Neural cell (in vitro differentiated cells): Measurements from ENCODE around the gene EIF2AK2. TPM values are rescaled to one million over a fixed set of nuclear protein-coding genes. Genes with fewer than 3 reads are reported as not detected.

ENCODE experiments used
- H2AFZ ChIP-seq: fragments of 200-600, 300-800 bp; sonication (generic), shearing (Covaris generic); 2 replicates; pipeline ENCODE4 v1.6.0; 2014; ENCODE audit warnings: low read depth, mild to moderate bottlenecking, antibody characterized with exemption, low read length, moderate library complexity
- H3F3A ChIP-seq: fragments of 200-600 bp; shearing (Covaris generic); 2 replicates; pipeline ENCODE4 v1.6.1; 2016; ENCODE audit warnings: mild to moderate bottlenecking, moderate library complexity, mixed read lengths, antibody characterized with exemption, low read length; ENCODE audit not compliant: insufficient read depth, poor library complexity, severe bottlenecking
- H3K27ac ChIP-seq: fragments of 200-600, 300-800 bp; sonication (generic), shearing (Covaris generic); 2 replicates; pipeline ENCODE4 v1.5.1; 2014; ENCODE audit warnings: mild to moderate bottlenecking, low read length, moderate library complexity
- H3K27me3 ChIP-seq: fragments of 300-800, 200-600 bp; sonication (generic), shearing (Covaris generic); 2 replicates; pipeline ENCODE4 v1.6.0; 2014; ENCODE audit warnings: mild to moderate bottlenecking, low read depth, low read length, moderate library complexity; ENCODE audit not compliant: insufficient read depth
- H3K36me3 ChIP-seq: fragments of 300-800, 200-600 bp; sonication (generic), shearing (Covaris generic); 2 replicates; pipeline ENCODE4 v1.5.1; 2014; ENCODE audit warnings: mild to moderate bottlenecking, antibody characterized with exemption, low read length, moderate library complexity; ENCODE audit not compliant: insufficient read depth
- H3K4me2 ChIP-seq: fragments of 300-800, 200-600 bp; sonication (generic), shearing (Covaris generic); 2 replicates; pipeline ENCODE4 v1.6.0; 2014; ENCODE audit warnings: mild to moderate bottlenecking, low read length
- H3K4me3 ChIP-seq: fragments of 300-800, 200-600 bp; sonication (generic), shearing (Covaris generic); 2 replicates; pipeline ENCODE4 v1.5.1; 2014; ENCODE audit warnings: mild to moderate bottlenecking, low read length, moderate library complexity
- H3K79me2 ChIP-seq: fragments of 200-600 bp; shearing (Covaris generic); replicated peaks from 2 replicates; pipeline ENCODE4 v1.6.0; 2014; ENCODE audit warnings: mild to moderate bottlenecking, low read length, moderate library complexity; ENCODE audit not compliant: insufficient read depth
- H3K9ac ChIP-seq: fragments of 300-800, 200-600 bp; sonication (generic), shearing (Covaris generic); 2 replicates; pipeline ENCODE4 v1.6.1; 2016; ENCODE audit warnings: mild to moderate bottlenecking, low read length, mixed read lengths
- H3K9me2 ChIP-seq: fragments of 200-600 bp; shearing (Covaris generic); 2 replicates; pipeline ENCODE4 v1.6.1; 2016; ENCODE audit warnings: mild to moderate bottlenecking, low read length, mixed read lengths; ENCODE audit not compliant: insufficient read depth
- H3K9me3 ChIP-seq: fragments of 200-600, 300-800 bp; sonication (generic), shearing (Covaris generic); 2 replicates; pipeline ENCODE4 v1.6.1; 2016; ENCODE audit warnings: mild to moderate bottlenecking, mixed run types, low read length, moderate library complexity, mixed read lengths
- H4K20me1 ChIP-seq: fragments of 200-600 bp; shearing (Covaris generic); 2 replicates; pipeline ENCODE4 v1.6.1; 2016; ENCODE audit warnings: mild to moderate bottlenecking, mixed run types; ENCODE audit not compliant: insufficient read depth
- EP300 ChIP-seq: fragments of 450-650 bp; conservative IDR thresholded peaks from 2 replicates; pipeline ENCODE4 v1.6.1; 2014; ENCODE audit warnings: antibody characterized with exemption, mild to moderate bottlenecking, moderate library complexity; ENCODE audit not compliant: poor library complexity, severe bottlenecking
- EZH2 ChIP-seq: fragments of 200-600, 300-800 bp; shearing (Covaris generic), sonication (generic); IDR thresholded peaks from 2 replicates; pipeline ENCODE4 v1.6.1; 2014; ENCODE audit warnings: antibody characterized with exemption, low read length, borderline replicate concordance, mild to moderate bottlenecking; ENCODE audit not compliant: insufficient read depth, poor library complexity, severe bottlenecking
- MXI1 ChIP-seq: fragments of 450-650 bp; conservative IDR thresholded peaks from 2 replicates; pipeline ENCODE4 v1.6.1; 2014; ENCODE audit warnings: antibody characterized with exemption, mild to moderate bottlenecking; ENCODE audit not compliant: poor library complexity, severe bottlenecking
- POLR2AphosphoS5 ChIP-seq: IDR thresholded peaks from 2 replicates; pipeline ENCODE4 v1.6.1; 2012
- RAD21 ChIP-seq: fragments of 450-650 bp; conservative IDR thresholded peaks from 2 replicates; pipeline ENCODE4 v1.6.1; 2014; ENCODE audit warnings: antibody characterized with exemption, mild to moderate bottlenecking, moderate library complexity
- SMC3 ChIP-seq: fragments of 450-650 bp; conservative IDR thresholded peaks from 2 replicates; pipeline ENCODE4 v1.6.1; 2014; ENCODE audit warnings: antibody characterized with exemption, mild to moderate bottlenecking, moderate library complexity; ENCODE audit not compliant: poor library complexity
- TAF1 ChIP-seq: IDR thresholded peaks from 2 replicates; pipeline ENCODE4 v1.6.1; 2012; ENCODE audit warnings: low read depth
- polyA plus RNA-seq: library from polyadenylated mRNA; depleted of rRNA; stranded (reverse); fragments of >200 nt; gene quantifications from 2 replicates; pipeline ENCODE4 v1.2.3, GENCODE V29; 2014
- TF ChIP-seq, protein P1 (sequence below): IDR thresholded peaks from 2 replicates; pipeline ENCODE4 v1.6.1; 2012; ENCODE audit warnings: borderline replicate concordance
- TF ChIP-seq, protein P2 (sequence below): fragments of 450-650 bp; IDR thresholded peaks from 2 replicates; pipeline ENCODE4 v1.5.1; 2014; ENCODE audit warnings: antibody characterized with exemption, mild to moderate bottlenecking, moderate library complexity; ENCODE audit not compliant: poor library complexity, severe bottlenecking

The EIF2AK2 gene
- polyA plus RNA-seq, 1 donor from 2014 or later = 2.5 TPM

DNA sequence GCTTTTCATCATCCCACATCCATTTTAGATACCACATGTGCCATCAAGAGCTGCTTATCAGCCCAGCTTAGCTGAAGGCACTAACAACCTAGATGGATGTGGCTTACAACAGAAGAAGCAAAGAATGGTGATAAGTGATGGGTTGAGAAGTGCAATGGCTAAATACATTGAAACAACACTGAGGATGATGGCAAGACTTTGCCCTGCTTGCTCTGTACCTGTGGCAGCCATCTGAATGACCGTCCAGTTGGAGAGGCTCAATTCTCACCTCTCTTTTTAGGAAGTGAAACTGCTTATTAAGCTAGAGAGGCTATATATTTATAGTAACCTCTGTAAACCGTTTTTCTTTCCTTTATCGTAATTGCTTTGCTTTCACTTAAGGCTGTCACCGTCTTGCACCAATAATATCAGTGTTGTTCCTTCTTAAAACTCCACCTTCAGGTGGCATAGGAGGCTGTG, 66.7 kb downstream of the EIF2AK2 start:
- Histone ChIP-seq H3K9ac (no peak overlapping the region), H2AFZ (no peak overlapping the region), H3K9me3 (no peaks in the 10 kb centered on the region), H3K9me2 (no peaks in the 10 kb centered on the region), H3K4me2 (no peak overlapping the region), H3K36me3 (peaks cover 11% of the 10 kb centered on the region), H3K4me3 (no peak overlapping the region), H3K27ac (no peak overlapping the region), H4K20me1 (no peaks in the 10 kb centered on the region), H3K27me3 (no peaks in the 10 kb centered on the region), H3F3A (no peaks in the 10 kb centered on the region), H3K79me2 (peaks cover 2% of the 10 kb centered on the region)
- TF ChIP-seq EP300 (no peak), RAD21 (no peak), TAF1 (no peak), EZH2 (no peak)
- TF ChIP-seq, protein P1, sequence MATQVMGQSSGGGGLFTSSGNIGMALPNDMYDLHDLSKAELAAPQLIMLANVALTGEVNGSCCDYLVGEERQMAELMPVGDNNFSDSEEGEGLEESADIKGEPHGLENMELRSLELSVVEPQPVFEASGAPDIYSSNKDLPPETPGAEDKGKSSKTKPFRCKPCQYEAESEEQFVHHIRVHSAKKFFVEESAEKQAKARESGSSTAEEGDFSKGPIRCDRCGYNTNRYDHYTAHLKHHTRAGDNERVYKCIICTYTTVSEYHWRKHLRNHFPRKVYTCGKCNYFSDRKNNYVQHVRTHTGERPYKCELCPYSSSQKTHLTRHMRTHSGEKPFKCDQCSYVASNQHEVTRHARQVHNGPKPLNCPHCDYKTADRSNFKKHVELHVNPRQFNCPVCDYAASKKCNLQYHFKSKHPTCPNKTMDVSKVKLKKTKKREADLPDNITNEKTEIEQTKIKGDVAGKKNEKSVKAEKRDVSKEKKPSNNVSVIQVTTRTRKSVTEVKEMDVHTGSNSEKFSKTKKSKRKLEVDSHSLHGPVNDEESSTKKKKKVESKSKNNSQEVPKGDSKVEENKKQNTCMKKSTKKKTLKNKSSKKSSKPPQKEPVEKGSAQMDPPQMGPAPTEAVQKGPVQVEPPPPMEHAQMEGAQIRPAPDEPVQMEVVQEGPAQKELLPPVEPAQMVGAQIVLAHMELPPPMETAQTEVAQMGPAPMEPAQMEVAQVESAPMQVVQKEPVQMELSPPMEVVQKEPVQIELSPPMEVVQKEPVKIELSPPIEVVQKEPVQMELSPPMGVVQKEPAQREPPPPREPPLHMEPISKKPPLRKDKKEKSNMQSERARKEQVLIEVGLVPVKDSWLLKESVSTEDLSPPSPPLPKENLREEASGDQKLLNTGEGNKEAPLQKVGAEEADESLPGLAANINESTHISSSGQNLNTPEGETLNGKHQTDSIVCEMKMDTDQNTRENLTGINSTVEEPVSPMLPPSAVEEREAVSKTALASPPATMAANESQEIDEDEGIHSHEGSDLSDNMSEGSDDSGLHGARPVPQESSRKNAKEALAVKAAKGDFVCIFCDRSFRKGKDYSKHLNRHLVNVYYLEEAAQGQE = no peak

DNA sequence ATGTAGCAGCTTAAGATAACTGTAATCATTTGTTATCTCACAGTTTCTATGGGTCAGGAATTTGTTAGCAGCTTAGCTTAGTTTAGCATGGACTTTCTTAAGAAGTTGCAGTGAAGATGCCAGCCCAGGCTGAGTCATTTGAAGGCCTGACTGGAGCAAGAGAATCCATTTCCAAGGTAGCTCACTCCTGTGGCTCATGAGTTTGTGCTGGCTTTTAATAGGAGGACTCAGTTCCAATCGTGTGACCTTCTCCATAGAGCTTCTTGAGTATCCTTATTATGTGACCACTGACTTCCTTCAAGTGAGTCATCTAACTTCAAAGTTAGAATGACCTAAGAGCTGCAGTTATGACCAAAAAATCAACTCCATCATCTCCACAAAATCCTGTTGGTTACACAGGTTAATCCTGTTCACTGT, 71.0 kb downstream of the EIF2AK2 start:
- H3K27ac ChIP-seq = no peak overlapping the region
- peak overlapping the region; percentile 87 for H3K4me2 ChIP-seq
- H3K27me3 ChIP-seq = no peaks in the 10 kb centered on the region
- H3F3A ChIP-seq = no peaks in the 10 kb centered on the region
- H3K9ac ChIP-seq = no peak overlapping the region
- H2AFZ ChIP-seq = no peak overlapping the region
- no peaks in the 10 kb centered on the region for H3K36me3 ChIP-seq
- no peaks in the 10 kb centered on the region for H4K20me1 ChIP-seq
- no peaks in the 10 kb centered on the region for H3K9me2 ChIP-seq
- peaks cover 15% of the 10 kb centered on the region for H3K79me2 ChIP-seq
- H3K4me3 ChIP-seq = peak overlapping the region; percentile 76
- no peaks in the 10 kb centered on the region for H3K9me3 ChIP-seq
- no peak for TF ChIP-seq MXI1
- TF ChIP-seq, protein P1 = no peak
- TF ChIP-seq EP300 = no peak
- TF ChIP-seq, protein P2, sequence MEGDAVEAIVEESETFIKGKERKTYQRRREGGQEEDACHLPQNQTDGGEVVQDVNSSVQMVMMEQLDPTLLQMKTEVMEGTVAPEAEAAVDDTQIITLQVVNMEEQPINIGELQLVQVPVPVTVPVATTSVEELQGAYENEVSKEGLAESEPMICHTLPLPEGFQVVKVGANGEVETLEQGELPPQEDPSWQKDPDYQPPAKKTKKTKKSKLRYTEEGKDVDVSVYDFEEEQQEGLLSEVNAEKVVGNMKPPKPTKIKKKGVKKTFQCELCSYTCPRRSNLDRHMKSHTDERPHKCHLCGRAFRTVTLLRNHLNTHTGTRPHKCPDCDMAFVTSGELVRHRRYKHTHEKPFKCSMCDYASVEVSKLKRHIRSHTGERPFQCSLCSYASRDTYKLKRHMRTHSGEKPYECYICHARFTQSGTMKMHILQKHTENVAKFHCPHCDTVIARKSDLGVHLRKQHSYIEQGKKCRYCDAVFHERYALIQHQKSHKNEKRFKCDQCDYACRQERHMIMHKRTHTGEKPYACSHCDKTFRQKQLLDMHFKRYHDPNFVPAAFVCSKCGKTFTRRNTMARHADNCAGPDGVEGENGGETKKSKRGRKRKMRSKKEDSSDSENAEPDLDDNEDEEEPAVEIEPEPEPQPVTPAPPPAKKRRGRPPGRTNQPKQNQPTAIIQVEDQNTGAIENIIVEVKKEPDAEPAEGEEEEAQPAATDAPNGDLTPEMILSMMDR = no peak
- no peak for TF ChIP-seq TAF1
- no peak for TF ChIP-seq EZH2
- no peak for TF ChIP-seq SMC3
- no peak for TF ChIP-seq POLR2AphosphoS5
- TF ChIP-seq RAD21 = no peak
